Hepatocyte (in vitro differentiated cells): ENCODE measurements around the gene PARP1. TPM values are rescaled to one million over a fixed set of nuclear protein-coding genes. Genes with fewer than 3 reads are reported as not detected.

Experiments used
- DNase-seq: peaks from one replicate; pipeline ENCODE4 v3.0.0-alpha.2; 2016; ENCODE audit warnings: low spot score
- H2AFZ ChIP-seq: fragments of 200-600 bp; sonication (generic); 2 replicates; pipeline ENCODE4 v1.6.0; 2016; ENCODE audit warnings: antibody characterized with exemption, mild to moderate bottlenecking
- H3K27ac ChIP-seq: fragments of 200-600 bp; sonication (generic); 2 replicates; pipeline ENCODE4 v1.5.1; 2016; ENCODE audit warnings: mild to moderate bottlenecking
- H3K27me3 ChIP-seq: fragments of 200-600 bp; sonication (generic); 2 replicates; pipeline ENCODE4 v1.6.1; 2016
- H3K36me3 ChIP-seq: fragments of 200-600 bp; sonication (generic); replicated peaks from 2 replicates; pipeline ENCODE4 v1.5.1; 2016; ENCODE audit warnings: low read depth; ENCODE audit not compliant: insufficient read depth
- H3K4me1 ChIP-seq: fragments of 200-600 bp; sonication (generic); 2 replicates; pipeline ENCODE4 v1.5.1; 2016; ENCODE audit warnings: mild to moderate bottlenecking, moderate library complexity; ENCODE audit not compliant: insufficient read depth
- H3K4me2 ChIP-seq: fragments of 200-600 bp; sonication (generic); 2 replicates; pipeline ENCODE4 v1.6.0; 2016
- H3K4me3 ChIP-seq: fragments of 200-600 bp; sonication (generic); 2 replicates; pipeline ENCODE4 v1.5.1; 2016; ENCODE audit warnings: mild to moderate bottlenecking
- H3K79me2 ChIP-seq: fragments of 200-600 bp; sonication (generic); 2 replicates; pipeline ENCODE4 v1.6.0; 2017; ENCODE audit warnings: mild to moderate bottlenecking
- H3K9me2 ChIP-seq: fragments of 200-600 bp; sonication (generic); replicated peaks from 2 replicates; pipeline ENCODE4 v1.6.0; 2017; ENCODE audit warnings: mild to moderate bottlenecking; ENCODE audit not compliant: insufficient read depth
- H3K9me3 ChIP-seq: fragments of 200-600 bp; sonication (generic); 2 replicates; pipeline ENCODE4 v1.5.1; 2016; ENCODE audit warnings: low read depth, mild to moderate bottlenecking
- H4K20me1 ChIP-seq: fragments of 200-600 bp; sonication (generic); 2 replicates; pipeline ENCODE4 v1.6.0; 2016; ENCODE audit warnings: mild to moderate bottlenecking; ENCODE audit not compliant: insufficient read depth, poor library complexity, severe bottlenecking
- CTCF ChIP-seq: fragments of 200-600 bp; sonication (generic); IDR thresholded peaks from 2 replicates; pipeline ENCODE4 v1.5.1; 2016; ENCODE audit warnings: antibody characterized with exemption, mild to moderate bottlenecking; ENCODE audit not compliant: poor library complexity
- EZH2 ChIP-seq: fragments of 200-600 bp; sonication (generic); IDR thresholded peaks from 2 replicates; pipeline ENCODE4 v1.6.1; 2016; ENCODE audit warnings: antibody characterized with exemption, mild to moderate bottlenecking, borderline replicate concordance
- EZH2phosphoT487 ChIP-seq: fragments of 200-600 bp; sonication (generic); IDR thresholded peaks from one replicate; pipeline ENCODE4 v1.6.1; 2018; ENCODE audit warnings: antibody characterized with exemption, mild to moderate bottlenecking, low read depth, moderate library complexity; ENCODE audit not compliant: unreplicated experiment, severe bottlenecking
- WGBS: methylation state at CpG from one replicate; pipeline ENCODE4 v1.1.6; 2016; ENCODE audit warnings: low lambda C conversion rate; ENCODE audit errors: missing lambda C conversion rate; 5-methylcytosine and 5-hydroxymethylcytosine counted together
- polyA plus RNA-seq: library from polyadenylated mRNA; unstranded; fragments of >200 nt; fragmentation: Nextera tagmentation; extraction: Ambion mirVana; gene quantifications from 2 replicates; pipeline ENCODE4 v1.2.1, GENCODE V29; 2016
- total RNA-seq: library from RNA; depleted of rRNA; stranded (reverse); fragments of >200 nt; gene quantifications from 2 replicates; pipeline ENCODE4 v1.2.3, GENCODE V29; 2014

Gene PARP1
- total and polyA plus RNA-seq, 2 experiments from 2014 or later, result 59.7 to 93.0 TPM

DNA sequence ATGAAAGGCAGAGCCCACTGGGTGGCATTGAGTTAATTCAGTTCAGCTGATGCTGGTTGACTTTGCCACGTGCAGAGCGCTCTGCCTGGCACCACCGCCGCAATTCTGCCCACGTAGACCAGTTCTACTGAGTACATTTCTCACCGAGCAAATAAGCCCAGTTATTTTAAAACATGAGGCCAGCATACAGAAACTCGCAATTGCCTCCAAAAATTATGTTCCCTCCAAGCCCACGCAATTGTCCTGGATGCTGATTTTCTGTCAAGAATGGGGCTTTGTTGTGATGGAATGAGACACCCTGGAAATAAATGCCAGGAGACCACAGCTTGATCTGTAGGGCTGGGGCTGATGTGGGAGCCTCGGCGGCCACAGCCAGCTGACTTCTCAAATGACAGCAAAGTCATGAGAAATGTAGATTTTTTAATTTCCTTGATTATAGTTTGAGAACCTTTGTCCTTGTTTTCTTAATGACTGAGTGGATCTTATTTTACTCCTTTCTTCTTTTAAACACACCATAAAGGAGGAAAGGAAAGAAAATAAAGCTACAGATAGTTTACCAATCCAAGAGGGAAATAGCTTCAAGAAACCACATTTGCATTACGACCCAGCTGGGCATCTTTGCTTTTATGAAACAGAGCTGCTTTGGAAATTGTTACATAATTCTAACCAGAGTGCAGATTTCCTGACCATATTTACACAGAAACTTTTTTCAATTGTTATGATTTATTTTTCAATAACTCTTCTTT is 11.6 kb upstream of the PARP1 start:
- DNase-seq, result no peak

DNA sequence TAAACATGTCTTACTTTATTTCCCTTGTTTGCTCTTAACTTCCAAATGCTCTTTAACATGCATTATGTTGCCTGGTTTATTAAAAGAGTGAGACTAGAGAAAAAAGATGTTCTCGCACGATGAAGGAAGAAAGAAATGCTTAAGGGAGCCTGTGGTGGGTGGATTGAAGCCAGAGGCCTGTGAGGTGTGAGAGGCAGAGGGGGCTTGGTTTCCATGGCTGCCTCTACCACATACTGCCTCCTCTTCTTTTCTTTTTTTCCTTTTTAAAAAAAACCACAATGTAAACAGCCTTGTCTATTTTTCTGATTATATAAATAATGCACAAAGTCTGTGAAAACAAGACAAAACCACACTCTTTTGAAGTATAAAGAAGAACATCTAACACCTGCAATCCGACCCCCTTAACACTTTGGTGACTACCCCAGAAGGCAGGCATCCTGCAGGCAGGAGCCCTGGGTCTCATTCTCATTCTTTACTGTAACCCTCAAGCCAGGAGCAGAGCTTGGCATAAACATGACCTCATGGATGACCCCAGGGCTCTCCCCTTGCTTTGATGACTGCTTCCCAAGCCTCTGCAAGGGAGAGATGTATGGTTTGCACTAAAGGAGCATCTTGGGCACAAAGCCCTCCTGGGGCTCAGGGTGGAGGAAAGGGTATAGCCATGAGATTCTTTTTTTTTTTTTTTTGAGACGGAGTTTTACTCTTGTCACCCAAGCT is 10.1 kb upstream of the PARP1 start:
- DNase-seq, result no peak
- Histone ChIP-seq H3K9me3 (no peaks in the 10 kb centered on the region), H4K20me1 (no peaks in the 10 kb centered on the region), H3K9me2 (no peaks in the 10 kb centered on the region), H3K4me1 (no peaks in the 10 kb centered on the region), H3K36me3 (no peaks in the 10 kb centered on the region), H3K27ac (no peak overlapping the region), H2AFZ (no peak overlapping the region), H3K4me3 (no peak overlapping the region), H3K4me2 (no peak overlapping the region), H3K27me3 (no peaks in the 10 kb centered on the region), H3K79me2 (no peaks in the 10 kb centered on the region)
- TF ChIP-seq EZH2 (no peak), EZH2phosphoT487 (no peak), CTCF (no peak)
- 77% methylated on average over 4 of the region's 4 CpGs for WGBS

More for the DNA sequence above, 11.6 kb upstream of the PARP1 start:
- Histone ChIP-seq H3K4me1 (no peaks in the 10 kb centered on the region), H3K79me2 (no peaks in the 10 kb centered on the region), H3K36me3 (no peaks in the 10 kb centered on the region), H3K9me3 (no peaks in the 10 kb centered on the region), H3K27ac (no peak overlapping the region), H3K4me3 (no peak overlapping the region), H2AFZ (no peak overlapping the region), H3K27me3 (no peaks in the 10 kb centered on the region), H4K20me1 (no peaks in the 10 kb centered on the region), H3K9me2 (no peaks in the 10 kb centered on the region), H3K4me2 (no peak overlapping the region)
- TF ChIP-seq EZH2, result no peak
- TF ChIP-seq CTCF, result no peak
- WGBS, result 88% methylated on average over 11 of the region's 11 CpGs

DNA sequence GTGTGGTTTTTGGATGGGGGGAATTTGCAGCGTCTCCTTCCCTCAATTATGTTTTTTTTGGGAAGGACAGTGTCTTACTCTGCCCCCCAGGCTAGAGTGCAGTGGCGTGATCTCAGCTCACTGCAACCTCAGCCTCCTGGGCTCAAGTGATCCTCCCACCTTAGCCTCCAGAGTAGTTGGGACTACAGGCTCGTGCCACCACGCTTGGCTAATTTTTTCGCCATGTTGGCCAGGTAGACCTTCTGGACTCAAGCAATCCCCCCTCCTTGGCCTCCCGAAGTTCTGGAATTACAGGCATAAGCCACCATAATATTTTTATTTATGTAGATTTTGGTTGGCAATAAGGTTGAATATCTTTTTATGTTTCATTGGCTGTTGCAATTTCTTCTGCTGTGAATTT is 9.5 kb upstream of the PARP1 start:
- 94% methylated on average over 6 of the region's 6 CpGs for WGBS
- Histone ChIP-seq H3K27ac (no peak overlapping the region), H2AFZ (no peak overlapping the region)

More for the DNA sequence above, 9.5 kb upstream of the PARP1 start:
- TF ChIP-seq EZH2, result no peak
- no peak for TF ChIP-seq CTCF
- TF ChIP-seq EZH2phosphoT487, result no peak
- Histone ChIP-seq H4K20me1 (no peaks in the 10 kb centered on the region), H3K4me3 (no peak overlapping the region), H3K9me2 (no peaks in the 10 kb centered on the region), H3K4me1 (no peaks in the 10 kb centered on the region), H3K79me2 (no peaks in the 10 kb centered on the region), H3K4me2 (no peak overlapping the region), H3K27me3 (no peaks in the 10 kb centered on the region), H3K9me3 (no peaks in the 10 kb centered on the region), H3K36me3 (no peaks in the 10 kb centered on the region)
- no peak for DNase-seq
